Stomach (tissue), 9 donors: Measurements from ENCODE around the gene NOP56. TPM values are rescaled to one million over a fixed set of nuclear protein-coding genes. Genes with fewer than 3 reads are reported as not detected.

ENCODE experiments used
- DNase-seq, 2 donors: peaks; one replicate each; pipeline versions ENCODE4 v3.0.0 to v3.0.0-alpha.2; 2013 to 2019
- H3K27ac ChIP-seq, 5 donors: fragments of 200-600 bp in 4 of 5; sonication (generic) in 4 of 5; one replicate each; pipeline ENCODE4 v1.5.1; 2013 to 2019; ENCODE audit warnings: mild to moderate bottlenecking in 1 of 5, moderate library complexity in 1 of 5
- H3K27me3 ChIP-seq, 3 donors: fragments of 200-600 bp; sonication (generic); one replicate each; pipeline ENCODE4 v1.5.1; 2017 to 2019; ENCODE audit warnings: mixed run types in 1 of 3
- H3K36me3 ChIP-seq, 4 donors: fragments of 200-600 bp; sonication (generic); 1 replicate in 3 of 4; 2 replicates in 1 of 4; pipeline ENCODE4 v1.5.1; 2016 to 2019
- H3K4me1 ChIP-seq, 4 donors: fragments of 200-600 bp; sonication (generic); one replicate each; pipeline ENCODE4 v1.5.1; 2016 to 2019
- H3K4me3 ChIP-seq, 4 donors: fragments of 200-600 bp; sonication (generic) in 3 of 4; one replicate each; pipeline ENCODE4 v1.5.1; 2016 to 2019; ENCODE audit warnings: mild to moderate bottlenecking in 1 of 4
- H3K9me3 ChIP-seq, 4 donors: fragments of 200-600 bp; sonication (generic); one replicate each; pipeline ENCODE4 v1.5.1; 2016 to 2019
- CTCF ChIP-seq, 7 experiments: fragments of 450-650 bp in 4 of 7; fragments of 200-600 bp in 3 of 7; sonication (generic) in 3 of 7; IDR thresholded peaks; one replicate each; pipeline ENCODE4 v1.5.1; 2016 to 2019; ENCODE audit warnings: antibody characterized with exemption in 7 of 7, control low read depth in 2 of 7, mild to moderate bottlenecking in 1 of 7
- EP300 ChIP-seq: sonication (generic); formaldehyde crosslinking; IDR thresholded peaks from one replicate; pipeline ENCODE4 v1.6.1; 2017; ENCODE audit warnings: antibody characterized with exemption
- POLR2A ChIP-seq, 4 donors: fragments of 450-650 bp; IDR thresholded peaks; one replicate each; pipeline ENCODE4 v1.6.1; 2016; ENCODE audit warnings: antibody characterized with exemption in 4 of 4, control low read depth in 2 of 4, mild to moderate bottlenecking in 1 of 4, moderate library complexity in 1 of 4
- POLR2AphosphoS5 ChIP-seq, 3 donors: sonication (generic); formaldehyde crosslinking; IDR thresholded peaks; one replicate each; pipeline ENCODE4 v1.6.1; 2016; ENCODE audit warnings: antibody characterized with exemption in 3 of 3
- WGBS, 5 donors: extraction: QIAGEN DNeasy Blood & Tissue Kit in 3 of 5; methylation state at CpG; one replicate each; pipeline versions ENCODE4 v1.1.5 to v1.1.7; 2013 to 2018; 5-methylcytosine and 5-hydroxymethylcytosine counted together
- intact Hi-C: fragments of 100-400 bp; cut with DNase I; formaldehyde crosslinking; loops from one replicate; pipeline ENCODE4 v1.15.1; 2023; ENCODE audit warnings: low total_unique reads
- polyA plus RNA-seq, 3 donors: library from polyadenylated mRNA; stranded (reverse); fragments of 200-250 nt; gene quantifications; one replicate each; pipeline ENCODE4 v1.2.3, GENCODE V29; 2013
- total RNA-seq, 5 donors: library from RNA; depleted of rRNA; stranded (reverse); fragments of >200 nt; gene quantifications; one replicate each; pipeline versions ENCODE4 v1.1.0 to v1.2.3, GENCODE V29; 2014 to 2016
- donor health status: healthy with polysubstance abuse.
- donor health status: Bipolar disorder and iron deficiency.
- donor health status: healthy.

The NOP56 gene
- total and polyA plus RNA-seq, 8 donors: 42.4 to 157 (median 98.8) TPM

- intact Hi-C loops: no loop called here
- Histone ChIP-seq H3K4me3 (no peak overlapping the region), H3K27me3 (no peaks in the 10 kb centered on the region), H3K9me3 (peaks cover 5 to 23% (median 18%) of the 10 kb centered on the region in 4 donors), H3K27ac (peak overlapping the region in 1 of 5 donors; percentile 56), H3K36me3 (no peaks in the 10 kb centered on the region), H3K4me1 (peaks cover 0 to 3% (median 0%) of the 10 kb centered on the region in 4 donors)
- TF ChIP-seq CTCF (IDR thresholded peaks at IDR 0.05) (no peak), POLR2AphosphoS5 (IDR thresholded peaks at IDR 0.05) (peak in 1 of 3 donors; percentile 19)
- WGBS, 5 donors: 27 to 59% (median 36%) methylated on average over 7 of the region's 7 CpGs
- DNase-seq: peak in 1 of 2 donors; percentile 42
These were observed 48.5 kb upstream of the NOP56 start for GRCh38 chr20:2603816-2604505.

- no peaks in the 10 kb centered on the region for H3K36me3 ChIP-seq
These were observed 48.0 kb upstream of the NOP56 start for GRCh38 chr20:2604506-2604835.

GRCh38 chr20:2606507-2607006, 45.9 kb upstream of the NOP56 start:
- WGBS, 5 donors: 88 to 100% (median 98%) methylated on average over 1 of the region's 1 CpG
- TF ChIP-seq CTCF (IDR thresholded peaks at IDR 0.05) (no peak), EP300 (no peak), POLR2A (IDR thresholded peaks at IDR 0.05) (no peak), POLR2AphosphoS5 (IDR thresholded peaks at IDR 0.05) (no peak)
- no peak overlapping the region for H3K27ac ChIP-seq
- no peak overlapping the region for H3K4me3 ChIP-seq
- peaks cover 0 to 5% (median 0%) of the 10 kb centered on the region in 3 donors for H3K27me3 ChIP-seq
- DNase-seq: no peak
- peaks cover 0 to 3% (median 0%) of the 10 kb centered on the region in 4 donors for H3K4me1 ChIP-seq
- H3K9me3 ChIP-seq: peaks cover 5 to 23% (median 18%) of the 10 kb centered on the region in 4 donors
- intact Hi-C loops: no loop called here
- H3K36me3 ChIP-seq: no peaks in the 10 kb centered on the region

More at GRCh38 chr20:2604506-2604835, 48.0 kb upstream of the NOP56 start:
- peak; percentile 39 to 41 for DNase-seq
- H3K27ac ChIP-seq: no peak overlapping the region
- H3K4me3 ChIP-seq: no peak overlapping the region
- H3K9me3 ChIP-seq: peaks cover 5 to 23% (median 18%) of the 10 kb centered on the region in 4 donors
- intact Hi-C loops: no loop called here
- peaks cover 0 to 3% (median 0%) of the 10 kb centered on the region in 4 donors for H3K4me1 ChIP-seq
- TF ChIP-seq CTCF (IDR thresholded peaks at IDR 0.05) (no peak), EP300 (no peak), POLR2AphosphoS5 (IDR thresholded peaks at IDR 0.05) (no peak), POLR2A (IDR thresholded peaks at IDR 0.05) (no peak)
- 26 to 45% (median 29%) methylated on average over 3 of the region's 3 CpGs for WGBS, 5 donors
- H3K27me3 ChIP-seq: no peaks in the 10 kb centered on the region

GRCh38 chr20:2610326-2610725, 42.1 kb upstream of the NOP56 start:
- Histone ChIP-seq H3K27me3 (peaks cover 0 to 5% (median 0%) of the 10 kb centered on the region in 3 donors), H3K4me1 (no peaks in the 10 kb centered on the region), H3K36me3 (no peaks in the 10 kb centered on the region), H3K27ac (no peak overlapping the region), H3K4me3 (no peak overlapping the region), H3K9me3 (peaks cover 5 to 21% (median 17%) of the 10 kb centered on the region in 4 donors)
- intact Hi-C loops: no loop called here
- TF ChIP-seq POLR2A (IDR thresholded peaks at IDR 0.05): no peak
- no peak for TF ChIP-seq POLR2AphosphoS5 (IDR thresholded peaks at IDR 0.05)
- TF ChIP-seq CTCF (IDR thresholded peaks at IDR 0.05): no peak
- TF ChIP-seq EP300: no peak
- WGBS, 5 donors: 83 to 92% (median 86%) methylated on average over 6 of the region's 6 CpGs
- no peak for DNase-seq
